HepG2 (cell line): ENCODE results near the gene IER2. TPM values are rescaled to one million over a fixed set of nuclear protein-coding genes. Genes with fewer than 3 reads are reported as not detected.

ENCODE experiments used
- BATF2 ChIP-seq: sonication (generic); formaldehyde crosslinking; IDR thresholded peaks from 2 replicates; pipeline ENCODE4 v1.8.0; 2022; ENCODE audit warnings: mild to moderate bottlenecking, missing genetic modification reagents, moderate library complexity
- ETV5 ChIP-seq: IDR thresholded peaks from 2 replicates; pipeline ENCODE4 v1.6.1; 2018; ENCODE audit warnings: missing biosample characterization, missing genetic modification reagents, inconsistent platforms, borderline replicate concordance
- MNT ChIP-seq: fragments of 450-650 bp; IDR thresholded peaks from 2 replicates; pipeline ENCODE4 v1.6.1; 2016
- MXD1 ChIP-seq: sonication (generic); formaldehyde crosslinking; IDR thresholded peaks from 2 replicates; pipeline ENCODE4 v1.4.0; 2020; ENCODE audit warnings: mild to moderate bottlenecking, missing genetic modification reagents
- NR2F2 ChIP-seq: IDR thresholded peaks from 2 replicates; pipeline ENCODE4 v1.6.1; 2012; ENCODE audit warnings: low read depth, inconsistent platforms, borderline replicate concordance
- THAP8 ChIP-seq: sonication (generic); formaldehyde crosslinking; IDR thresholded peaks from 2 replicates; pipeline ENCODE4 v1.5.1; 2020; ENCODE audit warnings: missing genetic modification reagents, mild to moderate bottlenecking, borderline replicate concordance
- ZBTB2 ChIP-seq: sonication (generic); formaldehyde crosslinking; IDR thresholded peaks from 2 replicates; pipeline ENCODE4 v1.8.0; 2022; ENCODE audit warnings: low read depth, missing genetic modification reagents
- ZFP36L1 ChIP-seq: sonication (generic); formaldehyde crosslinking; IDR thresholded peaks from 2 replicates; pipeline ENCODE4 v1.8.0; 2022; ENCODE audit warnings: mild to moderate bottlenecking, missing genetic modification reagents, moderate library complexity
- ZHX1 ChIP-seq: sonication (generic); formaldehyde crosslinking; IDR thresholded peaks from 2 replicates; pipeline ENCODE4 v1.8.1; 2022; ENCODE audit warnings: low read depth, mild to moderate bottlenecking, missing genetic modification reagents
- ZMYM4 ChIP-seq: sonication (generic); formaldehyde crosslinking; IDR thresholded peaks from 2 replicates; pipeline ENCODE4 v1.8.1; 2023; ENCODE audit warnings: mild to moderate bottlenecking, missing genetic modification reagents
- ZNF430 ChIP-seq: sonication (generic); formaldehyde crosslinking; IDR thresholded peaks from 2 replicates; pipeline ENCODE4 v1.9.0; 2021; ENCODE audit warnings: mild to moderate bottlenecking, missing genetic modification reagents
- ZNF687 ChIP-seq: sonication (generic); formaldehyde crosslinking; IDR thresholded peaks from 2 replicates; pipeline ENCODE4 v1.5.1; 2020; ENCODE audit warnings: mild to moderate bottlenecking, missing genetic modification reagents, moderate library complexity
- ZNF691 ChIP-seq: sonication (generic); formaldehyde crosslinking; IDR thresholded peaks from 2 replicates; pipeline ENCODE4 v1.4.0; 2020; ENCODE audit warnings: missing genetic modification reagents, low read depth, mild to moderate bottlenecking, borderline replicate concordance
- ZNF703 ChIP-seq: sonication (generic); formaldehyde crosslinking; IDR thresholded peaks from 2 replicates; pipeline ENCODE4 v1.5.1; 2020; ENCODE audit warnings: missing genetic modification reagents, mild to moderate bottlenecking, moderate library complexity, borderline replicate concordance
- polyA plus RNA-seq, 8 experiments: library from polyadenylated mRNA; depleted of rRNA in 3 of 8; stranded (reverse) in 7 of 8; unstranded in 1 of 8; fragments of >200 nt; fragmentation: Illumina TruSeq in 4 of 8; extraction: Trizol in 4 of 8; gene quantifications; 2 replicates each; pipeline versions ENCODE4 v1.2.1 to v1.2.3, GENCODE V29; 2011 to 2016; ENCODE audit warnings: low read depth in 4 of 8, missing spikeins in 1 of 8, mixed read lengths in 1 of 8; ENCODE audit not compliant: insufficient read depth in 1 of 8
- total RNA-seq, 5 experiments: library from RNA; depleted of rRNA; stranded (reverse); fragments of >200 nt; fragmentation: Illumina TruSeq; extraction: Trizol; gene quantifications; 2 replicates each; pipeline ENCODE4 v1.2.3, GENCODE V29; 2016; ENCODE audit warnings: low read depth in 1 of 5

IER2 gene
- total and polyA plus RNA-seq, 2 of the 13 experiments (the other 11 are each of a cell fraction or from before 2014, with no cell fraction given), result 10.1 to 14.3 TPM

GRCh38 chr19:13152356-13152973 is 2.3 kb downstream of the IER2 start (continued):
- TF ChIP-seq BATF2 (CRISPR knock-in tag) (no peak), ZNF703 (no peak; the same call in 1 of the 2 replicates), MXD1 (CRISPR knock-in tag) (no peak), ZNF687 (CRISPR knock-in tag) (peak; percentile 60), ZNF691 (CRISPR knock-in tag) (0 out of 2 replicates have a peak, but pooled peaks have one; percentile 70), ZHX1 (CRISPR knock-in tag) (peak; percentile 35; the same call in 1 of the 2 replicates), ZMYM4 (CRISPR knock-in tag) (0 out of 2 replicates have a peak, but pooled peaks have one; percentile 13), NR2F2 (0 out of 2 replicates have a peak, but pooled peaks have one; percentile 16), MNT (no peak), ZNF430 (peak; percentile 6; the same call in 1 of the 2 replicates), THAP8 (CRISPR knock-in tag) (0 out of 2 replicates have a peak, but pooled peaks have one; percentile 16), ZFP36L1 (CRISPR knock-in tag) (0 out of 2 replicates have a peak, but pooled peaks have one; percentile 57), ZBTB2 (CRISPR knock-in tag) (0 out of 2 replicates have a peak, but pooled peaks have one; percentile 1), ETV5 (CRISPR knock-in tag) (peak; percentile 59; the same call in 1 of the 2 replicates)
